ENCODE results near the gene TEX10. TPM values are rescaled to one million over a fixed set of nuclear protein-coding genes. Genes with fewer than 3 reads are reported as not detected.
"Not testable (repeated sequence)": the region's sequence is repeated elsewhere in the genome, so short reads cannot be mapped to it uniquely, and the experiment has no call there.

Gene TEX10
- total and polyA plus RNA-seq, 2 of the 13 experiments (the other 11 are each of a cell fraction or from before 2014, with no cell fraction given): 18.1 to 38.7 TPM

GRCh38 chr9:100341889-100342288 lies 10.9 kb downstream of the TEX10 start (continued):
- TF ChIP-seq TCF12 (IDR thresholded peaks at IDR 0.05) (no peak), TCF12 (CRISPR knock-in tag; IDR thresholded peaks at IDR 0.05) (no peak), SNAPC2 (CRISPR knock-in tag; IDR thresholded peaks at IDR 0.05) (no peak), MTERF4 (CRISPR knock-in tag; IDR thresholded peaks at IDR 0.05) (no peak)

- intact Hi-C loops (cut with micrococcal nuclease; ENCODE audit: unreplicated experiment): no loop called here
- TF ChIP-seq HNRNPLL (IDR thresholded peaks at IDR 0.05; ENCODE audit: low read depth, low read length, poor library complexity, severe bottlenecking) (no peak), MAFK (conservative IDR thresholded peaks at IDR 0.05 in 1 of 2, IDR thresholded peaks at IDR 0.05 in 1 of 2; ENCODE audit: low read length in 2 of 2) (0 out of 4 replicates have a peak, but pooled peaks of 1 of the 2 experiments have one; percentile 4), ZNF512 (CRISPR knock-in tag; IDR thresholded peaks at IDR 0.05) (no peak)
- Histone ChIP-seq H3K27ac (ENCODE audit: extremely low read length, insufficient read depth, low read length) (no peak overlapping the region), H3K4me1 (ENCODE audit: insufficient read depth, low read length) (no peaks in the 10 kb centered on the region), H3K36me3 (replicated peaks in 1 of 2; ENCODE audit: control insufficient read depth in 1 of 2, insufficient read depth in 2 of 2, low read length in 2 of 2) (peaks cover 4 to 43% of the 10 kb centered on the region in 2 experiments), H2AFZ (ENCODE audit: low read length) (no peak overlapping the region), H3K4me2 (ENCODE audit: low read depth, low read length) (no peak overlapping the region), H3K79me2 (ENCODE audit: insufficient read depth, low read length) (peaks cover 50% of the 10 kb centered on the region), H4K20me1 (ENCODE audit: insufficient read depth, low read length) (peaks cover 8% of the 10 kb centered on the region; the same call in 1 of the 2 replicates), H3K4me3 (replicated peaks in 1 of 3; ENCODE audit: insufficient read depth in 1 of 3, low read depth in 2 of 3, low read length in 3 of 3) (no peak overlapping the region), H3K27me3 (ENCODE audit: control insufficient read depth in 1 of 2, insufficient read depth in 2 of 2, low read length in 2 of 2) (no peaks in the 10 kb centered on the region), H3K9me3 (ENCODE audit: low read length) (no peaks in the 10 kb centered on the region), H3K9ac (ENCODE audit: insufficient read depth, low read depth, low read length) (no peak overlapping the region)
- FAIRE-seq (no peak), ATAC-seq (no peak), DNase-seq (ENCODE audit: low spot score) (no peak)
- 97% methylated on average over 2 of the region's 2 CpGs for WGBS (ENCODE audit: low lambda C conversion rate)
- POLR2A ChIA-PET: no interaction called here
- CTCF ChIA-PET (ENCODE audit: low intra/inter-chr PET ratio, low total read pairs): no interaction called here
- BruUV-seq (replicated peaks): no TSS peak
- in situ Hi-C loops (cut with HindIII; ENCODE audit: extremely low pct_ligation_motif_present, low pct_unique_long_range_greater_than_20kb): no loop called here
Observed at GRCh38 chr9:100340224-100340623, 12.5 kb downstream of the TEX10 start.

- H3K4me1 ChIP-seq (ENCODE audit: insufficient read depth, low read length); H3K27me3 ChIP-seq (ENCODE audit: control insufficient read depth in 1 of 2, insufficient read depth in 2 of 2, low read length in 2 of 2); intact Hi-C loops (cut with micrococcal nuclease; ENCODE audit: unreplicated experiment); FAIRE-seq; CTCF ChIA-PET (ENCODE audit: low intra/inter-chr PET ratio, low total read pairs); BruUV-seq (replicated peaks); H3K4me2 ChIP-seq (ENCODE audit: low read depth, low read length); POLR2A ChIA-PET; H4K20me1 ChIP-seq (ENCODE audit: insufficient read depth, low read length); H3K9me3 ChIP-seq (ENCODE audit: low read length); H3K27ac ChIP-seq (ENCODE audit: extremely low read length, insufficient read depth, low read length); H2AFZ ChIP-seq (ENCODE audit: low read length); DNase-seq (ENCODE audit: low spot score); H3K9ac ChIP-seq (ENCODE audit: insufficient read depth, low read depth, low read length); ATAC-seq; H3K4me3 ChIP-seq (replicated peaks in 1 of 3; ENCODE audit: insufficient read depth in 1 of 3, low read depth in 2 of 3, low read length in 3 of 3): not testable (repeated sequence)
- in situ Hi-C loops (cut with HindIII; ENCODE audit: extremely low pct_ligation_motif_present, low pct_unique_long_range_greater_than_20kb): loop anchor here (10.0 kb wide), 1 partner anchor 256 kb away; no protein-coding TSS in a partner anchor
- WGBS (ENCODE audit: low lambda C conversion rate): 100% methylated on average over 5 of the region's 5 CpGs
- peaks cover 4 to 48% of the 10 kb centered on the region in 2 experiments for H3K36me3 ChIP-seq (replicated peaks in 1 of 2; ENCODE audit: control insufficient read depth in 1 of 2, insufficient read depth in 2 of 2, low read length in 2 of 2)
- peaks cover 42% of the 10 kb centered on the region for H3K79me2 ChIP-seq (ENCODE audit: insufficient read depth, low read length)
Observed at GRCh38 chr9:100338736-100339135, 14.0 kb downstream of the TEX10 start.
